Osteoblast (primary cell): Measurements from ENCODE around the gene PALD1. TPM values are rescaled to one million over a fixed set of nuclear protein-coding genes. Genes with fewer than 3 reads are reported as not detected.
"Not testable (repeated sequence)": the region's sequence is repeated elsewhere in the genome, so short reads cannot be mapped to it uniquely, and the experiment has no call there.

ENCODE experiments used
- DNase-seq: peaks from one replicate; pipeline ENCODE4 v3.0.0; 2011; ENCODE audit warnings: low spot score, mixed read lengths; ENCODE audit not compliant: insufficient read length; ENCODE audit errors: missing footprints
- H2AFZ ChIP-seq: 2 replicates; pipeline ENCODE4 v1.6.0; 2011; ENCODE audit warnings: mild to moderate bottlenecking, low read length
- H3K27ac ChIP-seq: 2 replicates; pipeline ENCODE4 v1.5.1; 2011; ENCODE audit warnings: mild to moderate bottlenecking, low read depth, low read length, moderate library complexity
- H3K27me3 ChIP-seq: 2 replicates; pipeline ENCODE4 v1.6.0; 2012; ENCODE audit warnings: mild to moderate bottlenecking, control low read depth, inconsistent platforms, low read length, moderate library complexity; ENCODE audit not compliant: insufficient read depth
- H3K36me3 ChIP-seq: 2 replicates; pipeline ENCODE4 v1.5.1; 2011; ENCODE audit warnings: mild to moderate bottlenecking, low read length, control low read depth, moderate library complexity; ENCODE audit not compliant: insufficient read depth
- H3K4me1 ChIP-seq: 2 replicates; pipeline ENCODE4 v1.5.1; 2011; ENCODE audit warnings: mild to moderate bottlenecking, low read length, control low read depth, moderate library complexity; ENCODE audit not compliant: insufficient read depth
- H3K4me2 ChIP-seq: 2 replicates; pipeline ENCODE4 v1.6.0; 2011; ENCODE audit warnings: mild to moderate bottlenecking, low read length; ENCODE audit not compliant: insufficient read depth
- H3K4me3 ChIP-seq: fragments of 200-600 bp; sonication (generic); 3 replicates; pipeline ENCODE4 v1.5.1; 2012; ENCODE audit warnings: mild to moderate bottlenecking, low read length, inconsistent platforms; ENCODE audit not compliant: insufficient read depth
- H3K79me2 ChIP-seq: 2 replicates; pipeline ENCODE4 v1.6.0; 2012; ENCODE audit warnings: mild to moderate bottlenecking, low read length, control low read depth, inconsistent platforms; ENCODE audit not compliant: insufficient read depth
- H3K9me3 ChIP-seq: 2 replicates; pipeline ENCODE4 v1.5.1; 2011; ENCODE audit warnings: low read depth, low read length, control low read depth
- H4K20me1 ChIP-seq: 2 replicates; pipeline ENCODE4 v1.6.0; 2012; ENCODE audit warnings: mild to moderate bottlenecking, low read length, control low read depth; ENCODE audit not compliant: insufficient read depth
- total RNA-seq: library from RNA; depleted of rRNA; stranded (reverse); fragments of >200 nt; gene quantifications from 2 replicates; pipeline ENCODE4 v1.2.3, GENCODE V29; 2012
- TF ChIP-seq, protein P1 (sequence below): IDR thresholded peaks from 2 replicates; pipeline ENCODE4 v1.5.1; 2011; ENCODE audit warnings: mild to moderate bottlenecking, low read depth, low read length, moderate library complexity; ENCODE audit errors: extremely low read depth

PALD1 gene
- total RNA-seq, 1 donor, result under 0.01 TPM

DNA sequence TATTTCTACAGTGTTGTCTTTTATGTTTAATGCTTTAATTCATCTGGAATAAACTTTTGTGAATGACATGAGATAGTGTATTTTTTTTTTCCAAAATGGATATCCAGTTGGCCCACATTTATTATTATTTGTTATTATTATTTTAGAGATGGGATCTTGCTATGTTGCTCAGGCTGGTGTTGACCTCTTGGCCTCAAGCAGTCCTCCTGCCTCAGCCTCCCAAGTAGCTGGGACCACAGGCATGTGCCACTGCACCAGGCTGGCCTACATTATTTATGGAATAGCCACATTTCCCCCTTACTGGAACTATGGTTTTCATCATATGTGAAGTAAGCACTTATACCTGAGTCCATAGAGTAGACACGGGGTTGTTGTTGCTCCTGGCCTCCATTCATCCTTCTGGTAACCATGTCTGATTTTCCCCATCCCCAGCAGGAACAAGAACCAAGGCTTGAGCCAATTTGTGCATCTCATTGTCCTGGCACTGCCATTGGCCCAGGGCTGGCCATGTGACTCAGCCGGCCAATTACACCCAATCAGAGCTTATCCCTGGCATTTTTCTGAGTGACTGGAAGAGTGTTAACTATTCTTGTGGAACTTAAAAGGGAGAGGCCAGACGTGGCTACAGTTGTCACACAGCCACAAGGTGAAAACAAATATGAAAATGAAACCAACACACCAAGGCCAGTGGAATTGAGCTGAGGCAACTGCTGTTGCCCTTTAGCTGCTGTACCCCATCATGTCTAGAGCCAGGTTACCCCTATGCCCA, 100.9 kb downstream of the PALD1 start:
- TF ChIP-seq, protein P1, sequence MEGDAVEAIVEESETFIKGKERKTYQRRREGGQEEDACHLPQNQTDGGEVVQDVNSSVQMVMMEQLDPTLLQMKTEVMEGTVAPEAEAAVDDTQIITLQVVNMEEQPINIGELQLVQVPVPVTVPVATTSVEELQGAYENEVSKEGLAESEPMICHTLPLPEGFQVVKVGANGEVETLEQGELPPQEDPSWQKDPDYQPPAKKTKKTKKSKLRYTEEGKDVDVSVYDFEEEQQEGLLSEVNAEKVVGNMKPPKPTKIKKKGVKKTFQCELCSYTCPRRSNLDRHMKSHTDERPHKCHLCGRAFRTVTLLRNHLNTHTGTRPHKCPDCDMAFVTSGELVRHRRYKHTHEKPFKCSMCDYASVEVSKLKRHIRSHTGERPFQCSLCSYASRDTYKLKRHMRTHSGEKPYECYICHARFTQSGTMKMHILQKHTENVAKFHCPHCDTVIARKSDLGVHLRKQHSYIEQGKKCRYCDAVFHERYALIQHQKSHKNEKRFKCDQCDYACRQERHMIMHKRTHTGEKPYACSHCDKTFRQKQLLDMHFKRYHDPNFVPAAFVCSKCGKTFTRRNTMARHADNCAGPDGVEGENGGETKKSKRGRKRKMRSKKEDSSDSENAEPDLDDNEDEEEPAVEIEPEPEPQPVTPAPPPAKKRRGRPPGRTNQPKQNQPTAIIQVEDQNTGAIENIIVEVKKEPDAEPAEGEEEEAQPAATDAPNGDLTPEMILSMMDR, result no peak
- peaks cover 30% of the 10 kb centered on the region for H3K4me1 ChIP-seq
- H3K9me3 ChIP-seq, result no peaks in the 10 kb centered on the region
- no peaks in the 10 kb centered on the region for H3K79me2 ChIP-seq
- H3K4me3 ChIP-seq, result no peak overlapping the region
- H3K4me2 ChIP-seq, result no peak overlapping the region
- H4K20me1 ChIP-seq, result no peaks in the 10 kb centered on the region
- H2AFZ ChIP-seq, result peak overlapping the region; percentile 14
- no peaks in the 10 kb centered on the region for H3K27me3 ChIP-seq
- H3K27ac ChIP-seq, result peak overlapping the region; percentile 66
- no peak for DNase-seq
- no peaks in the 10 kb centered on the region for H3K36me3 ChIP-seq

DNA sequence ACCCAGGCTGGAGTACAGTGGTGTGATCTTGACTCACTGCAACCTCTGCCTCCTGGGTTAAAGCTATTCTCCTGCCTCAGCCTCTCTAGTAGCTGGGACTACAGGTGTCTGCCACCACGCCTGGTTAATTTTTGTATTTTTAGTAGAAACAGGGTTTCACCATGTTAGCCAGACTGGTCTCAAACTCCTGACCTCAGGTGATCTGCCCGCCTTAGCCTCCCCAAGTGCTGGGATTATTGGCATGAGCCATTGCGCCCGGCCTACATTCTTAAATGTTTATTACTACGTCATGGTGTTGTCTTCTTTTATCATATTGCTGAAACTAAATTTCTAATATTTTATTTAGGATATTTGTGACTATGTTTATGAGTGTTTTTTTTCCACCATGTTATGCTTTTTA, 102.6 kb downstream of the PALD1 start:
- H4K20me1 ChIP-seq, H3K79me2 ChIP-seq, H3K36me3 ChIP-seq, H3K9me3 ChIP-seq, H3K27me3 ChIP-seq, H3K27ac ChIP-seq, DNase-seq, H3K4me2 ChIP-seq, H3K4me3 ChIP-seq, H2AFZ ChIP-seq: not testable (repeated sequence)
- peaks cover 21% of the 10 kb centered on the region for H3K4me1 ChIP-seq

DNA sequence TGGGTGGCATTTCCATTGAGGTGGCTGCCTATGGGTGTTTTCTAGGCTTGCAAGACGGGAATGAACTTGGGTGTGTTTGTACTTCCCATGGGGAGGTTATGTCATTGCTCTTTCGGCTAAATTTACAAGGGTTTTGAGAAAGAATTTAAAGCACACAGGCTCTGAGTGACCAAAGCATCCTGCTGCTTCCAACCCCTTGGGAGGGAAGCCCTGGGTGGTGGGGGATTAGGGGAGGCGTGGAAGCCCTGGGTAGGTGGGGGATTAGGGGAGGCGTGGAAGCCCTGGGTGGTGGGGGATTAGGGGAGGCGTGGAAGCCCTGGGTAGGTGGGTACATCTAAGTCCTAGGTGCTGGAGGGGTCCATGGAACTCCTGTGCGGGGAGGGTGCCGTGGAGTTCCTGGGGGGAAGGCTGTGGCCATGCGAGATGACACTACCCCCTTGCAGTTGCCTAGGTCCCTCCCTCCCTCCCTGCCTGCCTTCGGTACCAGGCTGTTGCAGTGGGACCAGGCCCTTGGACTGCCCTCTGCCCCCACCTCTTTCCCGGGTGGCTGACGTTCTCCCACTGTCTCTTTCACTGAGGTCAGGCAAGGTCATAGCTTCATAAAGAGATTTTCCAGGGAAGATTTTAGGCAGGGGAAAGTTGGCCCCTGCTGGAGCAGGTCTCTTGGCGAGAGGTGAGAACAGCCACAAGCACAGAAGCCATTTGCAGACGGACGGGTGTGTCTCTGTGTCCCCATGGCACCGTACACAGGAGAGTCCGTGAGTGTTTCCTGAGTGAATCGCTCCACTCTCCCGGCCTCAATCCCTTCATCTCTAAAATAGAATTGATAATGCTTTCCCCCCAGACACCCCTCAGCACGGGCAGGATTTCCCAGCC, 104.5 kb downstream of the PALD1 start:
- TF ChIP-seq, protein P1, result no peak
- H3K79me2 ChIP-seq, result no peaks in the 10 kb centered on the region
- no peak overlapping the region for H3K4me2 ChIP-seq
- H3K36me3 ChIP-seq, result no peaks in the 10 kb centered on the region
- H3K27ac ChIP-seq, result no peak overlapping the region
- H2AFZ ChIP-seq, result no peak overlapping the region
- H3K4me1 ChIP-seq, result peaks cover 7% of the 10 kb centered on the region
- H3K9me3 ChIP-seq, result no peaks in the 10 kb centered on the region
- H4K20me1 ChIP-seq, result no peaks in the 10 kb centered on the region
- DNase-seq, result no peak
- H3K4me3 ChIP-seq, result no peak overlapping the region
- H3K27me3 ChIP-seq, result peaks cover 8% of the 10 kb centered on the region

DNA sequence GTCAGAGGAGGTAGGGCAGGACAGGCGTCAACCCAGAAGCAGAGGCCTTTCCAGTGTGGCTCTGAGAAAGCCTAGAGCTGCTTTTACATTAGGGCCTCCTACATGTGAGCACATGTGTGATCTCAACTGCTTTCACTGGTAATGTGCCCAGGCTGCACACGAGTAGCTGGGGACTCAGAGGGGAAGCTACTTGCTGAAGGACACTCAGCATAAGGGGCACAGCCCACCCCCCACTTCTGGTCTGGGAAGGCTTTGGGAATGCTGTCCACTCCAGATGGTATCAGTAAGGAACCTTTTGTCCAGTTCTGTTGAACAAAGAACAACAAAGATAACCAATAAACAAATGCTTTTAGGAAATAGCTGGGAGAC, 105.1 kb downstream of the PALD1 start:
- H3K27me3 ChIP-seq, result peaks cover 11% of the 10 kb centered on the region
- TF ChIP-seq, protein P1, result no peak
- H3K36me3 ChIP-seq, result no peaks in the 10 kb centered on the region
- no peak overlapping the region for H3K27ac ChIP-seq
- H3K9me3 ChIP-seq, result no peaks in the 10 kb centered on the region
- H4K20me1 ChIP-seq, result no peaks in the 10 kb centered on the region
- peaks cover 1% of the 10 kb centered on the region for H3K4me1 ChIP-seq
- H3K4me3 ChIP-seq, result no peak overlapping the region
- DNase-seq, result peak; percentile 78
- no peaks in the 10 kb centered on the region for H3K79me2 ChIP-seq
- no peak overlapping the region for H3K4me2 ChIP-seq
- no peak overlapping the region for H2AFZ ChIP-seq
